Activated naive CD4-positive, alpha-beta T cell treated with anti-CD3 and anti-CD28 coated beads, Interleukin-2, amount 50 U/mL, for 24 hours (primary cell): ENCODE results near the gene SLC12A5.

Experiments
- H3K27ac Mint-ChIP-seq: one replicate; pipeline ENCODE4 v1.8.0; 2021; ENCODE audit warnings: mild to moderate bottlenecking, mixed read lengths
- H3K27me3 Mint-ChIP-seq: one replicate; pipeline ENCODE4 v1.8.0; 2021; ENCODE audit warnings: mixed read lengths
- H3K36me3 Mint-ChIP-seq: one replicate; pipeline ENCODE4 v1.8.0; 2021; ENCODE audit warnings: mixed read lengths
- H3K4me1 Mint-ChIP-seq: one replicate; pipeline ENCODE4 v1.8.0; 2021; ENCODE audit warnings: mixed read lengths
- H3K4me3 Mint-ChIP-seq: one replicate; pipeline ENCODE4 v1.8.0; 2021; ENCODE audit warnings: mild to moderate bottlenecking, mixed read lengths
- H3K9me3 Mint-ChIP-seq: one replicate; pipeline ENCODE4 v1.8.0; 2021; ENCODE audit warnings: mixed read lengths

SLC12A5 gene

DNA sequence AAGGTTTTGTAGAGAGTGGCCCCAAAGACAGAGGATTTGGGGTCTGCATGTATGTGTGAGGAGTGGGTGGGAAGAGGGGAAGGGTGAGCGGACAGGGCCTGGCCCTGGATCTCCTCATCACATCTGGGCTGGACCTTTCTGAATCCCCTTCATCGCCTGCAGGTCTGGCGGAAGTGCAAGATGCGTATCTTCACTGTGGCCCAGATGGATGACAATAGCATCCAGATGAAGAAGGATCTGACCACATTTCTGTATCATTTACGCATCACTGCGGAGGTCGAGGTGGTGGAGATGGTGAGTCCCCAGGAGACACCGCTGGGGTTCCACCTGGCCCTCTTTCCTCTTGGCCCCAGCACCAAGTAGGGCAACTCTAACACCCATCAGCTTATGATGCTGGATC lies 24.4 kb downstream of the SLC12A5 start:
- peaks cover 5% of the 10 kb centered on the region for H3K4me1 Mint-ChIP-seq
- no peaks in the 10 kb centered on the region for H3K36me3 Mint-ChIP-seq
- no peak overlapping the region for H3K27ac Mint-ChIP-seq
- no peak overlapping the region for H3K4me3 Mint-ChIP-seq
- H3K27me3 Mint-ChIP-seq, result peaks cover 8% of the 10 kb centered on the region
- no peaks in the 10 kb centered on the region for H3K9me3 Mint-ChIP-seq

DNA sequence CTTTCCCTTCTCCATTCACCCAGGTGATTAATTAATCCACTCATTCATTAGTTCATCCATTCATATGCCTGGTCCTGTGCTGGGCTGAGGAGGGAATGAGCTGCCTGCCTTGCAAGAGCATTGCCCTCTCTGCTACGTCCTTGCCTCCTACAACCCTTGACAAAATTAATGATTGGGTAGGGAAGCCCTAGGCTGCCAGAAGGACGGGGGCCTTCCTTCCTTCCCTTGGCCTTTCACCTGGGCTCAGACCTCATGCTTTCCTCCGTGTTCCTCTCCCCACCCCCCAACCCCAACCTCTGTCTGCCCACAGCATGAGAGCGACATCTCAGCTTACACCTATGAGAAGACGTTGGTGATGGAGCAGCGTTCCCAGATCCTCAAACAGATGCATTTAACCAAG lies 25.6 kb downstream of the SLC12A5 start:
- Mint-ChIP-seq H3K9me3 (no peaks in the 10 kb centered on the region), H3K27me3 (peaks cover 13% of the 10 kb centered on the region), H3K27ac (no peak overlapping the region), H3K4me3 (no peak overlapping the region), H3K4me1 (peaks cover 14% of the 10 kb centered on the region), H3K36me3 (no peaks in the 10 kb centered on the region)

DNA sequence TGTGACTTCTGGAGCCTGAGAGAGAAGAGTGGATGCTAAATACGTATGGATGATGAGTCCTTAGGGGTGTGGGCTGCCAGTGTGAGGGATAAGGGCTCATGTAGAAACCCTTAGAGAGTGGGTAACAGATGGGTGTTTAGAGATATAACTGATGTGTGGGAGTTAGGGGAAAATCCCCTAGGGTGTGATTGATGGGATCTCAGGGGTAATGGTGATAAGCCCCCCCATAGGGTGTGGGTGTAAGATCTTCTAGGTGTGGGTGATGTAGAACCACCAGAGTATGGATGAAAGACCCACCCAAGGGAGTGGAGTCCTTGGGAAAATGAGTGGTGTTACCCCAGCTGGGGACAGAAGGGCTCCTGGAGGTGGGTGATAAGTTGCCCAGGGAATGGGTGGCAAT lies 26.3 kb downstream of the SLC12A5 start:
- Mint-ChIP-seq H3K4me1 (peaks cover 21% of the 10 kb centered on the region), H3K36me3 (peaks cover 5% of the 10 kb centered on the region), H3K27ac (no peak overlapping the region), H3K9me3 (no peaks in the 10 kb centered on the region), H3K27me3 (peaks cover 14% of the 10 kb centered on the region), H3K4me3 (no peak overlapping the region)

DNA sequence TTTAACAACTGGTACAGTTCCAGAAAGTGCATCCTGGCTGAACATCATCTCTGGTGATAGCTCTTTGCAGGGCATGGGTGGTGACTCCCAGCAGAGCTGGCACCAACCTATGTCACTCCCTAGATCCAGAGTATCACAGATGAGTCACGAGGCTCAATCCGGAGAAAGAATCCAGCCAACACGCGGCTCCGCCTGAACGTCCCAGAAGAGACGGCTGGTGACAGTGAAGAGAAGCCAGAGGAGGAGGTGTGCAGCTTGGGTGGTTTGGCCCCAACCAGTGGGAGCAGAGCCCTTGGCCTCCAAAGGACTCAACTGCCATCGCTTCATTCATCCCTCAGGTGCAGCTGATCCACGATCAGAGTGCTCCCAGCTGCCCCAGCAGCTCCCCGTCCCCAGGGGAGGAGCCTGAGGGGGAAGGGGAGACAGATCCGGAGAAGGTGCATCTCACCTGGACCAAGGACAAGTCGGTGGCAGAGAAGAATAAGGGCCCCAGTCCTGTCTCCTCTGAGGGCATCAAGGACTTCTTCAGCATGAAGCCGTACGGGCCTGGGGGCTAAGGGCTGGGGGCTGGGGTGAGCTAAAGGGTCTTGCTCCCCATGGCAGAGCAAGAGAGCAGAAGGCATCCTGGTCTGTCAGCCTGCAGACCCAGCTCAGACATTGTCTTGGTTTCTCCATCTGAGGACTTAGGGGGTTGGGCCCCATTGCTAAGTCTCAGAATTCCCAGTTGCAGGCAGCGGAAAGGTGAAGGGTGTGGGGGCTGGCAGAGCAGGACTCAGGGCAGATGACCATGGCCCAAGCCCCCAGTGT lies 27.2 kb downstream of the SLC12A5 start:
- Mint-ChIP-seq H3K27ac (no peak overlapping the region), H3K4me3 (no peak overlapping the region), H3K27me3 (peaks cover 14% of the 10 kb centered on the region), H3K4me1 (peaks cover 30% of the 10 kb centered on the region), H3K9me3 (no peaks in the 10 kb centered on the region), H3K36me3 (peaks cover 11% of the 10 kb centered on the region)

DNA sequence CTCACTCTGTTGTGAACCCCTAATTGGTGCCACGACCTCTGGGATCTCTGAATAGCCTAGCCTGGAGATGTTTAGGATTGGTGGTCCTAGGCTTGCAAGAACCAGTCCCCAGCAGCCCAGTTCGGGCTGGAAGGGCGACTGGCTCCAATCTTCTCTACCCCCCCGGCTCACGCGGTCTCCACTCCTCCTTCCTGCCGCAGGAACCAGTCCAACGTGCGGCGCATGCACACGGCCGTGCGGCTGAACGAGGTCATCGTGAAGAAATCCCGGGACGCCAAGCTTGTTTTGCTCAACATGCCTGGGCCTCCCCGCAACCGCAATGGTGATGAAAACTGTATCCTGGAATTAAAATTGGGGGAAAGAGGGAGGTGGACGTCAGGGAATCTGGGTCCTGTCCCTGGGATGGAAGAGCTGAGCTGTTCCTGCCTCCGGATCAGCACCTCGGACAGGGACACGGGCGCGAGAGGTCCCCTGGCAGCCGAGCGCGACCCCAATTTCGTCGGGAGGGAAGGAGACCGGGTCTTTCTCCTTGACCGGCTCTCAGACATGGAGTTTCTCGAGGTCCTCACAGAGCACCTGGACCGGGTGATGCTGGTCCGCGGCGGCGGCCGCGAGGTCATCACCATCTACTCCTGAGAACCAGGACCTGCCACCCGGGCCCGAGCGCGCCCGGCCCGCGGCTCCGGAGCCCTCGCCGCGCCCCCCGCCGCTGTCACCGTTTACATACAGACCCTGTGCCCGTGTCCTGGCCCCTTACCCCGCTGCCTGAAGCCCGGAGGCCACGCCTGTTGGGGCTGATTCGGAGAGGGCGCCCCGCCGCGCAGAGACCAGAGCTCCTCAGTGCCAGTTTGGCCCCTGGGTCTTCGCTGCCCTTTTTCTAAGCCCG lies 28.2 kb downstream of the SLC12A5 start:
- H3K36me3 Mint-ChIP-seq, result peaks cover 19% of the 10 kb centered on the region
- H3K4me1 Mint-ChIP-seq, result peaks cover 40% of the 10 kb centered on the region
- H3K27me3 Mint-ChIP-seq, result peaks cover 14% of the 10 kb centered on the region
- no peak overlapping the region for H3K27ac Mint-ChIP-seq
- H3K9me3 Mint-ChIP-seq, result no peaks in the 10 kb centered on the region
- no peak overlapping the region for H3K4me3 Mint-ChIP-seq

DNA sequence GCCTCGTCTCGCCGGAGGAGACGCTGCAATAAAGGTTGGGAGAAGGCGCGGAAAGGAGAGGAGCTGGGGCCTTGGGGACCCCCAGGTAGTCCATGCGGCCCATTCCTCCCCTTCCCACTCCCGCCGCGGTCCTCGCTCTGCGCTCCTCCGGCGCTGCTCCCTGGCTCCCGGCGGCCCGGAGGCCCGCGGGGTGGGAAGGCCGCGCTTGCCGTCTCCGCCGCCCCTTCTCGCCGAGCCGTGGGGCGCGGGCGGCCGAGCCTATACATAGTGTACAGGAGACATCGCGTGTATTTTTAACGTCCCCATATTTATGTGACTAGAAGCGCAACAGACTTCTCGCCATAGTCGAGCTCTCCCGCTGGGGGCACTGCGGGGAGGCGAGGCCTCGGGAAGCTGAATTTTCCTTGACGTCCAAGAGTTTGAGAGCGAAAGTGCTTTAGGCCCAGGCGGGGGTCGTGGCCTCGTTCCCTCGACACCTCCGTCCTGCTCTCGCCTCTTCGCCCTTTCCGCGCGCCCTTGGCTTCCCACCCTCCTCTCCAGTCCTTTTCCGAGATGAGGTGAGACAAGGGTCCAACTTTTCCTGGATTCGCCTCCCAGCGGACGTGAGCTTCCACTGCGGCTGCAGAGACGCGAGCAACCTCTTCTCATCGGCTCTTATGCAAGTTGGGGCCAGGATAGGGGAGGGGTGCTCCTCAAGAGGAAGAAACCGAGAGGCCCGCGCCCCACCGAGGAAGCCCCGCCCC lies 29.0 kb downstream of the SLC12A5 start:
- no peak overlapping the region for H3K27ac Mint-ChIP-seq
- peak overlapping the region; percentile 57 for H3K4me3 Mint-ChIP-seq
- H3K9me3 Mint-ChIP-seq, result no peaks in the 10 kb centered on the region
- H3K36me3 Mint-ChIP-seq, result peaks cover 26% of the 10 kb centered on the region
- peaks cover 46% of the 10 kb centered on the region for H3K4me1 Mint-ChIP-seq
- H3K27me3 Mint-ChIP-seq, result peaks cover 14% of the 10 kb centered on the region

DNA sequence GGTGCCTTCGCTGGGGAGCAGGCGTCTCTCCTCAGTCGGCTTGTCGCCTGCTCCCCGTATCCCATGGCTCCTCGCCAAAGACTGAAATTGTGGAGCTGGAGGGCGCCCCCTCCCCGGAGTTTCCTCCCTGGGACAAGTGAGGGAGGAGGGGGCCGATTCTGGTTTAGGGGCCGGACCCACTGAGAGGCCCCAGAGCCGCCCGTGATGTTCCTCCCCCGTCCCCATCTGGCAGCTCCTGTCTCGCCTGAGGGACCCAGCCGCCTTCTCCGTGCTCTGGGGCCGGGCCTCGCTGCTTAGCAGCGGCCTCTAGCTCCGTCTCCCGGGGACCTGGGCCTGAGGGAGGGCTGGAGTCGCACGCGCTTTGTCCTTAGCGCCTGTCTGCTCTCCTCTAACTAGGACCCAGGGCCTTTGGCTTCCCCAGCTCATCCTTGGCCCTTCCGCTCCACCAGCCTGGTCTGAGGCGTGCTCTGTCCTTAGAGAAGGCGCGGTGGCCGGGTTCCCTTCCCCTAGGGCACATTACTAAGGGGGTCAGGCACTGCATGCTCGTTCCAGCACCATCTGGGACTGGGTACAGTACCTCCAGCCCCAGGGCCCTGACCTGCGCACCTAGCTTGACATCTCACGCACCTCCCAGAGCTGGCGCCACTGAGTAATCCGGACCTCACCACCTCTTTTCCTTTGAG lies 29.7 kb downstream of the SLC12A5 start:
- H3K4me1 Mint-ChIP-seq, result peaks cover 52% of the 10 kb centered on the region
- peaks cover 14% of the 10 kb centered on the region for H3K27me3 Mint-ChIP-seq
- peak overlapping the region; percentile 68 for H3K4me3 Mint-ChIP-seq
- no peaks in the 10 kb centered on the region for H3K9me3 Mint-ChIP-seq
- H3K36me3 Mint-ChIP-seq, result peaks cover 32% of the 10 kb centered on the region
- peak overlapping the region; percentile 11 for H3K27ac Mint-ChIP-seq

DNA sequence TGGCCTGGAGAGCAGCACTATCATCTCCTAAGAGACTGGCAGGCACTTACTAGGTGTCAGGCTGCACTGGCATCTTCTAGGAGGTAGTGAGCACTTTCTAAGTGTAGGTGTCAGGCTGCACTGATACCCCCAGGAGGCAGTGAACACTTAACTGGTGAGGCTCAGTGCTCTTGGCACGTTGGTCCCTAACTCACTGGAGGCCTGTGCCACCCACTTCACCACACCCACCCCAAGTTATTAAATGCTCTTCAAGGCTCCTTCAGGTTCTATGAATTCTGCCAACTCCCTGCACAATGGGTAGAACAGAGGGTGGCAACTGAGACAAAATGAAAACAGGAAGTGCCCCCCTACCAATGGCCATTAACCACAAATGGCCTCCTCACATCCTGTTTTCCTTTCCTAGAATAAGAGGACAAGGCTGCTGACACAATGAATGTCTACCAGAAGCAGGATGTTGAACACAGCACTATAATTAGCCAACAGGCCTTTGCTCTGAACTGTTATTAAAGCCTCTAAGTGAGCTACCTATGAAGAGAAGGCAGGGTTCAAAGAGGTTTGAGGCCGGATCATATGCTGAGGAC lies 31.4 kb downstream of the SLC12A5 start:
- H3K27ac Mint-ChIP-seq, result no peak overlapping the region
- H3K36me3 Mint-ChIP-seq, result peaks cover 47% of the 10 kb centered on the region
- H3K4me1 Mint-ChIP-seq, result peaks cover 65% of the 10 kb centered on the region
- peaks cover 14% of the 10 kb centered on the region for H3K27me3 Mint-ChIP-seq
- H3K9me3 Mint-ChIP-seq, result no peaks in the 10 kb centered on the region
- peak overlapping the region; percentile 47 for H3K4me3 Mint-ChIP-seq

DNA sequence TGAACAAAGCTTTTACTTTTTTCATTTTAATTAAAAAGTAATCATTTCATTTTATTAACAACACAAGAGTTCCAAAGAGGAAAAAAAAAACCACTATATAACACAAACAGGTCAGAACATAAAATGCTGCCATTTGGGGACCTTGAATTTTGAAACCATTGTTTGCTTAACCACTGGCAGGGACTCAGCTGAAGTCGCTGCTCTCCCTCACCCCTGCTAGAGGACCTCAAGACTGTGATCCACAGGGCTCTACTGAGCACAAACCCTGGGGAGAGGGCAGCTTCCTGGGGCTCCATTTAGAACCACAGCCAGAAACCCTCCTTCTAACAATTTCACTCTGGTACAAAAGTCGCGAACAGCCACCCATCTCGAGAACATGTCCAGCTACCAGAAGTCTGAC lies 32.0 kb downstream of the SLC12A5 start:
- Mint-ChIP-seq H3K9me3 (no peaks in the 10 kb centered on the region), H3K36me3 (peaks cover 51% of the 10 kb centered on the region), H3K4me1 (peaks cover 65% of the 10 kb centered on the region), H3K27ac (no peak overlapping the region), H3K4me3 (no peak overlapping the region), H3K27me3 (peaks cover 13% of the 10 kb centered on the region)

DNA sequence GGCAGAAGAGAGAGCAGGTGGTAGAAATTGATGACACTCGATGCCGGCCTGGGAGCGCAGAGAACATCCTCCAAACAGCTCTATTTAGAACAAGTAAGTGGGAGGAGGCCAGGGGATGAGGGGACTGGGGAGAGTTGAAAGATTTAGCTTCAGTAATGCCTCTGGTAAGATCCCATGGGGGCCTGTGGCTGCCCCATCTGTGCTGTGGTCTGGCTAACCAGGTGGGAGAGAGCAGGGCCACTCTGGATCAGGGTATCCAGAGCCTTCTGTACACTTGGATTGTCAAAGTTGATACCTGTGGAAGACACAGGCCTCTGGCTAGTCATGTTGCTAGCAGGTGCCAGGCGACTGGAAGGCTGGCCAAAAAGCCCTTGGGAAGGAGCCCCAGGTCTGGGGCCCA lies 33.1 kb downstream of the SLC12A5 start:
- Mint-ChIP-seq H3K4me1 (peaks cover 65% of the 10 kb centered on the region), H3K27ac (no peak overlapping the region), H3K9me3 (no peaks in the 10 kb centered on the region), H3K4me3 (no peak overlapping the region), H3K27me3 (peaks cover 6% of the 10 kb centered on the region), H3K36me3 (peaks cover 54% of the 10 kb centered on the region)

DNA sequence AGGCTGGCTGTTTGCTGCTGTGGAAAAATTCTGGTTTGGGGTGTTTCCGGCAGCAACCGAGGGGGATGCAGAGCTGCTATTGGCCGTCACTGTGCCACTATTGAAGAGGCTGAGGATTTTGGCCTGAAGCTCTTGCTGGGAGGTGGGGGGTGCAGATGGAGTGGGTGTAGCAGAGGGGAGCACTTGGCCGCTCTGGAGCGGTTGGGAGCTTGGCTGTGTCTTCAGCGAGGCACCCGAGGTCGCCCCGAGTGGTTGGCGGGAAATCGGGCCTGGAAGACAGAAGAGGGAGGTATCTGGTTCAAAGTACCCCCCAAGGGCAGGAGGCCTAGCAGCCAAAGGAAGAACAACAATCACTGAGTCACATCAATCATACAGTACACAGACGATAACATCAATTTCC lies 33.6 kb downstream of the SLC12A5 start:
- peaks cover 65% of the 10 kb centered on the region for H3K4me1 Mint-ChIP-seq
- peaks cover 54% of the 10 kb centered on the region for H3K36me3 Mint-ChIP-seq
- H3K27me3 Mint-ChIP-seq, result peaks cover 6% of the 10 kb centered on the region
- H3K27ac Mint-ChIP-seq, result no peak overlapping the region
- H3K4me3 Mint-ChIP-seq, result no peak overlapping the region
- H3K9me3 Mint-ChIP-seq, result no peaks in the 10 kb centered on the region

DNA sequence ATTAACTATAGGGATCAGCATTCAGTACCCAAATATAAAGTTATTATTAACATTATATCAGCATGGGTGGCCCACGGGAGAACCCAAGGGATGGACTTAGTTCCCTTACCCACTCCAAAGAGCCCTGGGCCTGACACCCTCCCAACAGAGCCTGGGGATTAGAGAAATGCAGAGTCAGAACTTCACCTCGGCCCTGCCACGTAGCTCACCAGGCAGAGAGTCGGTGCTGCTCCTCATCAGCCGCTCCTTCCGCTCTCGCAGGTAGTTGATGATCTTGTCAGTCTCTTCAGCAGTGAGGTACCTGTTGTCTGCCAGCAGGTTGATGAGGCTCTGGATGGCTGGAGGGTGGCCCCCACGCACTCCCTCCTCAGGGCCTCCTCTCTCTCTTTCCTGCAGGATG lies 34.1 kb downstream of the SLC12A5 start:
- no peak overlapping the region for H3K27ac Mint-ChIP-seq
- peaks cover 63% of the 10 kb centered on the region for H3K4me1 Mint-ChIP-seq
- H3K27me3 Mint-ChIP-seq, result peaks cover 6% of the 10 kb centered on the region
- no peaks in the 10 kb centered on the region for H3K9me3 Mint-ChIP-seq
- no peak overlapping the region for H3K4me3 Mint-ChIP-seq
- peaks cover 55% of the 10 kb centered on the region for H3K36me3 Mint-ChIP-seq

DNA sequence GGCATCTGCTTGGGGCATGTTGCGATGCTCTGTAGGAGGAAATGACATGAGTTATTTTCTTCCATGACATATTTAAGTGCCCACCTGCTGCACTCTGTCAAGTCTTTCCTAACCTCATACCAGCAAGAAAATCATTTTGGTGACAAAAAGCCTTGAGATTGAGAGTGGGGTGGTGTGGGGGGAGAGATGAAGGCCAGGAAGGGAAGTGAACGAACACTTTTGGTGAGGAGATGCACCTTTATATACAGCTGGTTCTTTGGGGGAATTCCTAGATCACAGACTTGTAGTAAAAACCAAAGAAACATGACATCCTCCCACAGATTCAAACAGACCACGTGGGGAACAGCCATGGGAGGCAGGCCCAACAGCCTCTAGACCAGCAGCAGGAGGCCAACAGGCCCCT lies 34.6 kb downstream of the SLC12A5 start:
- Mint-ChIP-seq H3K9me3 (no peaks in the 10 kb centered on the region), H3K4me1 (peaks cover 60% of the 10 kb centered on the region), H3K4me3 (no peak overlapping the region), H3K36me3 (peaks cover 60% of the 10 kb centered on the region), H3K27me3 (peaks cover 6% of the 10 kb centered on the region), H3K27ac (no peak overlapping the region)

DNA sequence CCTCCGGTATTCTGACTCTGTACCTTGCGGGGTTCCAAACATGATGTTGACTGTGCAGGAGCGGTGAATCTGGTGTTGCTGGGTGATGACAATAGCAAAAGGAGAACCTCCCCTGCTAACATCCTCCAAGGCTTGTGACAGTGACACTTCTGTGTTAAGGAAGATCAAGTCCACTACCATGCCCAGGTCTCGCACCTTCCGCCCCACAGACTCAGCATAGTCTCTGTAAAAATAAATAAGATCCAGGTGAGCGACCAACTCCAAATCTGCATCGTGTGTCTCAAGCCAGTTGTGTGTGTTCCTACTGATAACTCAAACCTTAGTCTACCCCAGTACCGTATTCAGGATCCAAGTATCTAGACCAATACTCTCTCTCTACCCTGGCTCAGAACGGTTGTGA lies 36.0 kb downstream of the SLC12A5 start:
- peaks cover under 1% of the 10 kb centered on the region for H3K27me3 Mint-ChIP-seq
- H3K27ac Mint-ChIP-seq, result no peak overlapping the region
- H3K4me1 Mint-ChIP-seq, result peaks cover 47% of the 10 kb centered on the region
- H3K9me3 Mint-ChIP-seq, result no peaks in the 10 kb centered on the region
- H3K36me3 Mint-ChIP-seq, result peaks cover 65% of the 10 kb centered on the region
- no peak overlapping the region for H3K4me3 Mint-ChIP-seq

DNA sequence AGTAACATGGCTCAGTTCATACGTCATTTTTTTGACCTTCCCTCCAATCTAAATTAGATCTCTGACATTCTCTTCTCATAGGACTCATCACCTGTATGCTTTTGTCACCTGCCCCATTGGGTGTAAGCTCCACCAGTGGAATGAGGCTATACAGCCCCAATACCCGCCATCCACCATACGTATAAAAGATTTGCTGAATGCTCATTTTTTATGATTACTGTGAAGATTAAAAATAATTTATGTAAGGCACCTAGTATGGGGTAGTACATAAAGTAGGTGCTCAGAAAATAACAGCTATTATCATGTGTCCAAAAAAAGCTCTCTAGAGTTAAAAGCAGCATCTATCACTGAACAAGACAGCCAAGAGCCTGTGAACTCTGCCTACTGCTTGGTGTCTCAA lies 36.7 kb downstream of the SLC12A5 start:
- Mint-ChIP-seq H3K27me3 (no peaks in the 10 kb centered on the region), H3K9me3 (no peaks in the 10 kb centered on the region), H3K27ac (no peak overlapping the region), H3K36me3 (peaks cover 59% of the 10 kb centered on the region), H3K4me1 (peaks cover 40% of the 10 kb centered on the region), H3K4me3 (no peak overlapping the region)
